Bronchial epithelial cell (primary cell): ENCODE data around the gene M1AP. TPM values are rescaled to one million over a fixed set of nuclear protein-coding genes. Genes with fewer than 3 reads are reported as not detected.
"Not testable (repeated sequence)": the region's sequence is repeated elsewhere in the genome, so short reads cannot be mapped to it uniquely, and the experiment has no call there.

Experiments used
- DNase-seq: peaks from one replicate; pipeline ENCODE4 v3.0.0-alpha.2; 2010; ENCODE audit warnings: low read depth
- FAIRE-seq: peaks from 2 replicates; lab custom pipeline; 2011; peaks lifted over from hg19 to GRCh38; lab: Jason Lieb, UNC
- H3K27me3 ChIP-seq: 2 replicates; pipeline ENCODE4 v1.5.1; 2011; ENCODE audit warnings: low read length; ENCODE audit not compliant: control insufficient read depth, insufficient read depth
- H3K36me3 ChIP-seq: 2 replicates; pipeline ENCODE4 v1.5.1; 2011; ENCODE audit warnings: low read length; ENCODE audit not compliant: control insufficient read depth, insufficient read depth
- H3K4me3 ChIP-seq: 2 replicates; pipeline ENCODE4 v1.5.1; 2011; ENCODE audit warnings: mild to moderate bottlenecking, low read depth, low read length, control low read depth
- CTCF ChIP-seq: IDR thresholded peaks from 2 replicates; pipeline ENCODE4 v1.5.1; 2011; ENCODE audit warnings: mild to moderate bottlenecking, moderate library complexity, low read length, control low read depth, inconsistent platforms; ENCODE audit not compliant: insufficient read depth, severe bottlenecking
- total RNA-seq: library from RNA; depleted of rRNA; stranded (reverse); fragments of >200 nt; gene quantifications from 2 replicates; pipeline ENCODE4 v1.2.1, GENCODE V29; 2014

The M1AP gene
- total RNA-seq, 1 donor from 2014 or later, result 0.53 TPM

GRCh38 chr2:74639550-74639949 is 8.6 kb downstream of the M1AP start:
- Histone ChIP-seq H3K4me3 (no peak overlapping the region), H3K27me3 (no peaks in the 10 kb centered on the region), H3K36me3 (no peaks in the 10 kb centered on the region)
- DNase-seq, result no peak
- TF ChIP-seq CTCF, result no peak
- no peak for FAIRE-seq

- Histone ChIP-seq H3K4me3 (no peak overlapping the region), H3K36me3 (no peaks in the 10 kb centered on the region), H3K27me3 (no peaks in the 10 kb centered on the region)
- DNase-seq (no peak), FAIRE-seq (no peak)
- no peak for TF ChIP-seq CTCF
These were observed 15.2 kb downstream of the M1AP start for GRCh38 chr2:74632939-74633312.

GRCh38 chr2:74632209-74632938 is 15.8 kb downstream of the M1AP start:
- FAIRE-seq, result no peak
- peak; percentile 12 for DNase-seq

GRCh38 chr2:74630454-74630853 is 17.7 kb downstream of the M1AP start:
- not testable (repeated sequence) for H3K4me3 ChIP-seq, FAIRE-seq, H3K36me3 ChIP-seq, H3K27me3 ChIP-seq, DNase-seq

More at GRCh38 chr2:74632209-74632938, 15.8 kb downstream of the M1AP start:
- Histone ChIP-seq H3K27me3 (no peaks in the 10 kb centered on the region), H3K4me3 (no peak overlapping the region), H3K36me3 (no peaks in the 10 kb centered on the region)
- no peak for TF ChIP-seq CTCF

GRCh38 chr2:74628538-74629105 is 19.5 kb downstream of the M1AP start:
- no peak for FAIRE-seq
- TF ChIP-seq CTCF, result no peak

GRCh38 chr2:74625658-74626425 is 22.3 kb downstream of the M1AP start:
- TF ChIP-seq CTCF, result no peak
- Histone ChIP-seq H3K4me3 (no peak overlapping the region), H3K36me3 (no peaks in the 10 kb centered on the region), H3K27me3 (no peaks in the 10 kb centered on the region)
- FAIRE-seq (no peak), DNase-seq (no peak)

More at GRCh38 chr2:74628538-74629105, 19.5 kb downstream of the M1AP start:
- Histone ChIP-seq H3K4me3 (no peak overlapping the region), H3K36me3 (no peaks in the 10 kb centered on the region), H3K27me3 (no peaks in the 10 kb centered on the region)
- DNase-seq, result no peak
